Astrocyte (in vitro differentiated cells and primary cell): ENCODE measurements around the gene TENM4.

Source experiments
- EZH2 ChIP-seq: IDR thresholded peaks from 2 replicates; pipeline ENCODE4 v1.6.1; 2012; ENCODE audit warnings: mild to moderate bottlenecking, low read length, inconsistent platforms; ENCODE audit not compliant: insufficient read depth
- TF ChIP-seq, protein P1 (sequence below): IDR thresholded peaks from 2 replicates; pipeline ENCODE4 v1.5.1; 2011; ENCODE audit warnings: low read depth, mild to moderate bottlenecking, inconsistent platforms, low read length, moderate library complexity; ENCODE audit not compliant: insufficient read depth

GRCh38 chr11:78711735-78712134 is 729.1 kb downstream of the TENM4 start:
- TF ChIP-seq, protein P1, sequence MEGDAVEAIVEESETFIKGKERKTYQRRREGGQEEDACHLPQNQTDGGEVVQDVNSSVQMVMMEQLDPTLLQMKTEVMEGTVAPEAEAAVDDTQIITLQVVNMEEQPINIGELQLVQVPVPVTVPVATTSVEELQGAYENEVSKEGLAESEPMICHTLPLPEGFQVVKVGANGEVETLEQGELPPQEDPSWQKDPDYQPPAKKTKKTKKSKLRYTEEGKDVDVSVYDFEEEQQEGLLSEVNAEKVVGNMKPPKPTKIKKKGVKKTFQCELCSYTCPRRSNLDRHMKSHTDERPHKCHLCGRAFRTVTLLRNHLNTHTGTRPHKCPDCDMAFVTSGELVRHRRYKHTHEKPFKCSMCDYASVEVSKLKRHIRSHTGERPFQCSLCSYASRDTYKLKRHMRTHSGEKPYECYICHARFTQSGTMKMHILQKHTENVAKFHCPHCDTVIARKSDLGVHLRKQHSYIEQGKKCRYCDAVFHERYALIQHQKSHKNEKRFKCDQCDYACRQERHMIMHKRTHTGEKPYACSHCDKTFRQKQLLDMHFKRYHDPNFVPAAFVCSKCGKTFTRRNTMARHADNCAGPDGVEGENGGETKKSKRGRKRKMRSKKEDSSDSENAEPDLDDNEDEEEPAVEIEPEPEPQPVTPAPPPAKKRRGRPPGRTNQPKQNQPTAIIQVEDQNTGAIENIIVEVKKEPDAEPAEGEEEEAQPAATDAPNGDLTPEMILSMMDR, result no peak
- TF ChIP-seq EZH2, result no peak
